ENCODE measurements around the gene GAREM1. TPM values are rescaled to one million over a fixed set of nuclear protein-coding genes. Genes with fewer than 3 reads are reported as not detected.
"Not testable (repeated sequence)": the region's sequence is repeated elsewhere in the genome, so short reads cannot be mapped to it uniquely, and the experiment has no call there.

GAREM1 gene
- total and polyA plus RNA-seq, 7 donors: 2.3 to 10.3 (median 7.2) TPM

GRCh38 chr18:32238635-32239268 is 231.9 kb downstream of the GAREM1 start:
- no peaks in the 10 kb centered on the region for H3K4me1 ChIP-seq
- DNase-seq (no peak), ATAC-seq (no peak)
- no peak for TF ChIP-seq CTCF (IDR thresholded peaks at IDR 0.05)
- H3K36me3 ChIP-seq (ENCODE audit: insufficient read depth in 1 of 2, low read depth in 1 of 2): no peaks in the 10 kb centered on the region
- H3K27me3 ChIP-seq (ENCODE audit: insufficient read depth in 3 of 3, low read length in 2 of 3): no peaks in the 10 kb centered on the region
- H3K9me3 ChIP-seq: no peaks in the 10 kb centered on the region
- H3K27ac ChIP-seq: no peak overlapping the region
- no peak overlapping the region for H3K4me3 ChIP-seq
- 89 to 93% (median 91%) methylated on average over 5 of the region's 5 CpGs for WGBS, 3 donors
- intact Hi-C loops (cut with DNase I): no loop called here

- Histone ChIP-seq H3K4me1 (no peaks in the 10 kb centered on the region), H3K27me3 (ENCODE audit: insufficient read depth in 3 of 3, low read length in 2 of 3) (no peaks in the 10 kb centered on the region), H3K9me3 (no peaks in the 10 kb centered on the region), H3K4me3 (no peak overlapping the region), H3K27ac (no peak overlapping the region), H3K36me3 (ENCODE audit: insufficient read depth in 1 of 2, low read depth in 1 of 2) (no peaks in the 10 kb centered on the region)
- intact Hi-C loops (cut with DNase I): no loop called here
- ATAC-seq (no peak), DNase-seq (no peak)
- 74 to 82% (median 77%) methylated on average over 3 of the region's 3 CpGs for WGBS, 3 donors
- TF ChIP-seq CTCF (IDR thresholded peaks at IDR 0.05): no peak
Measured at GRCh38 chr18:32237049-32237448, 233.6 kb downstream of the GAREM1 start.

- WGBS, 3 donors: 98 to 99% (median 98%) methylated on average over 14 to 15 of the region's 15 CpGs
- H3K9me3 ChIP-seq; H3K27ac ChIP-seq; ATAC-seq; H3K4me3 ChIP-seq; H3K4me1 ChIP-seq; DNase-seq; intact Hi-C loops (cut with DNase I); H3K36me3 ChIP-seq (ENCODE audit: insufficient read depth in 1 of 2, low read depth in 1 of 2); H3K27me3 ChIP-seq (ENCODE audit: insufficient read depth in 3 of 3, low read length in 2 of 3): not testable (repeated sequence)
Measured at GRCh38 chr18:32233348-32233747, 237.3 kb downstream of the GAREM1 start.

- no peak for TF ChIP-seq CTCF (IDR thresholded peaks at IDR 0.05)
- no peak overlapping the region for H3K4me3 ChIP-seq
- H3K36me3 ChIP-seq (ENCODE audit: insufficient read depth in 1 of 2, low read depth in 1 of 2): no peaks in the 10 kb centered on the region
- 53 to 77% (median 69%) methylated on average over 3 of the region's 3 CpGs for WGBS, 3 donors
- intact Hi-C loops (cut with DNase I): no loop called here
- no peaks in the 10 kb centered on the region for H3K9me3 ChIP-seq
- no peaks in the 10 kb centered on the region for H3K4me1 ChIP-seq
- H3K27me3 ChIP-seq (ENCODE audit: insufficient read depth in 3 of 3, low read length in 2 of 3): no peaks in the 10 kb centered on the region
- no peak overlapping the region for H3K27ac ChIP-seq
- DNase-seq (no peak), ATAC-seq (no peak)
Measured at GRCh38 chr18:32219431-32220018, 251.2 kb downstream of the GAREM1 start.

- ATAC-seq: no peak
- 95 to 100% (median 96%) methylated on average over 2 of the region's 2 CpGs for WGBS, 3 donors
- Histone ChIP-seq H3K27me3 (ENCODE audit: insufficient read depth in 3 of 3, low read length in 2 of 3) (no peaks in the 10 kb centered on the region), H3K27ac (no peak overlapping the region), H3K4me3 (no peak overlapping the region), H3K36me3 (ENCODE audit: insufficient read depth in 1 of 2, low read depth in 1 of 2) (no peaks in the 10 kb centered on the region), H3K4me1 (no peaks in the 10 kb centered on the region), H3K9me3 (no peaks in the 10 kb centered on the region)
- DNase-seq: no peak
- intact Hi-C loops (cut with DNase I): no loop called here
- no peak for TF ChIP-seq CTCF (IDR thresholded peaks at IDR 0.05)
Measured at GRCh38 chr18:32216390-32216789, 254.3 kb downstream of the GAREM1 start.

Measured in psoas muscle (tissue), 8 donors.